ENCODE results near the gene MYOM3.

Gene MYOM3

GRCh38 chr1:24104854-24105253, 7.1 kb downstream of the MYOM3 start:
- H2AFZ ChIP-seq (ENCODE audit: low read depth, low read length), result no peak overlapping the region
- no peak overlapping the region for H2AK5ac ChIP-seq (ENCODE audit: low read length, severe bottlenecking)
- H2BK120ac ChIP-seq (ENCODE audit: low read depth, low read length), result no peak overlapping the region
- H3K18ac ChIP-seq (ENCODE audit: low read depth in 1 of 2, low read length in 2 of 2), result no peak overlapping the region
- WGBS, result 81% methylated on average over 7 of the region's 7 CpGs
- no peak overlapping the region for H3K4me2 ChIP-seq (ENCODE audit: low read length, poor library complexity, severe bottlenecking)
- H3K9me3 ChIP-seq (ENCODE audit: control insufficient read depth, low read length), result no peaks in the 10 kb centered on the region
- no peak overlapping the region for H4K91ac ChIP-seq (ENCODE audit: low read length)
- H2BK12ac ChIP-seq (ENCODE audit: low read length in 2 of 2), result peak overlapping the region in 1 of 2 experiments; percentile 15
- no peaks in the 10 kb centered on the region for H3K36me3 ChIP-seq (ENCODE audit: control insufficient read depth in 1 of 2, insufficient read depth in 2 of 2, low read depth in 1 of 2, low read length in 2 of 2)
- no peaks in the 10 kb centered on the region for H3K79me1 ChIP-seq (replicated peaks; ENCODE audit: low read length, poor library complexity, severe bottlenecking)
- no peak overlapping the region for H2BK5ac ChIP-seq (ENCODE audit: low read depth, low read length, poor library complexity, severe bottlenecking)
- no peak overlapping the region for H3K9ac ChIP-seq (ENCODE audit: low read length)
- H3K23ac ChIP-seq (ENCODE audit: low read length in 2 of 2), result no peak overlapping the region
- no peak overlapping the region for H2BK15ac ChIP-seq (ENCODE audit: low read depth, poor library complexity, severe bottlenecking)
- H3K27ac ChIP-seq (ENCODE audit: low read length, poor library complexity, severe bottlenecking), result no peak overlapping the region
- no peaks in the 10 kb centered on the region for H3K27me3 ChIP-seq (ENCODE audit: control insufficient read depth in 1 of 2, insufficient read depth in 1 of 2, low read length in 2 of 2)
- DNase-seq, result no peak
- H3K14ac ChIP-seq (ENCODE audit: low read length in 2 of 2), result no peak overlapping the region
- peaks cover 36% of the 10 kb centered on the region for H3K4me1 ChIP-seq (ENCODE audit: control insufficient read depth, insufficient read depth, low read depth, low read length)
- H3K4ac ChIP-seq (ENCODE audit: low read depth in 1 of 2, low read length in 2 of 2), result no peak overlapping the region
- H4K8ac ChIP-seq (ENCODE audit: low read length), result no peak overlapping the region
- no peak overlapping the region for H3K4me3 ChIP-seq (ENCODE audit: insufficient read depth in 1 of 2, low read depth in 1 of 2, low read length in 2 of 2)

DNA sequence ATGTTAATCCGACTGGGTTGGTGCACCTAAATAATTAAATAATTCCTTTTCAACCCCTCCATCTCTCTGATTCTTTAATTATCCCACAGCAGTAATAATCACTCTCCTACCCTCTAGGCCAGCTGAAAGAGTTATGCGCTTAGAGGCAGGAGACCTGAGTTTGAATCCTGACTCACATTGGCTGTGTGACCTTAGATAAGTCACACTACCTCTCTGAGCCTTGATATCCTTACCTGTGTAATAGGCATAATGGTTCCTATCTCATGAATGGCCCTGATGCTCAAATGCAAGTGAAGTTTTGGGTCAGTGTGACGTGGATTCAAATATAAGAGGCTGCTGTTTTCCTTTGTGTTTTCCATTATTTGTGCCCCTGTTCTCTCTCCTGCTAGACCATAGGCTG, 8.1 kb downstream of the MYOM3 start:
- H2BK12ac ChIP-seq (ENCODE audit: low read length in 2 of 2), result no peak overlapping the region
- peaks cover 0 to 4% of the 10 kb centered on the region in 2 experiments for H3K27me3 ChIP-seq (ENCODE audit: control insufficient read depth in 1 of 2, insufficient read depth in 1 of 2, low read length in 2 of 2)
- no peak overlapping the region for H3K4me3 ChIP-seq (ENCODE audit: insufficient read depth in 1 of 2, low read depth in 1 of 2, low read length in 2 of 2)
- H3K4ac ChIP-seq (ENCODE audit: low read depth in 1 of 2, low read length in 2 of 2), result no peak overlapping the region
- H3K4me2 ChIP-seq (ENCODE audit: low read length, poor library complexity, severe bottlenecking), result no peak overlapping the region
- H2AK5ac ChIP-seq (ENCODE audit: low read length, severe bottlenecking), result no peak overlapping the region
- no peak overlapping the region for H2BK15ac ChIP-seq (ENCODE audit: low read depth, poor library complexity, severe bottlenecking)
- H3K27ac ChIP-seq (ENCODE audit: low read length, poor library complexity, severe bottlenecking), result no peak overlapping the region
- no peak overlapping the region for H2AFZ ChIP-seq (ENCODE audit: low read depth, low read length)
- no peak overlapping the region for H2BK5ac ChIP-seq (ENCODE audit: low read depth, low read length, poor library complexity, severe bottlenecking)
- WGBS, result 94% methylated on average over 3 of the region's 3 CpGs
- no peak overlapping the region for H4K91ac ChIP-seq (ENCODE audit: low read length)
- H3K79me1 ChIP-seq (replicated peaks; ENCODE audit: low read length, poor library complexity, severe bottlenecking), result no peaks in the 10 kb centered on the region
- no peak overlapping the region for H4K8ac ChIP-seq (ENCODE audit: low read length)
- no peak overlapping the region for H2BK120ac ChIP-seq (ENCODE audit: low read depth, low read length)
- H3K9ac ChIP-seq (ENCODE audit: low read length), result no peak overlapping the region
- H3K18ac ChIP-seq (ENCODE audit: low read depth in 1 of 2, low read length in 2 of 2), result no peak overlapping the region
- H3K9me3 ChIP-seq (ENCODE audit: control insufficient read depth, low read length), result no peaks in the 10 kb centered on the region
- H3K4me1 ChIP-seq (ENCODE audit: control insufficient read depth, insufficient read depth, low read depth, low read length), result peaks cover 41% of the 10 kb centered on the region
- no peak overlapping the region for H3K23ac ChIP-seq (ENCODE audit: low read length in 2 of 2)
- H3K14ac ChIP-seq (ENCODE audit: low read length in 2 of 2), result no peak overlapping the region
- DNase-seq, result no peak
- no peaks in the 10 kb centered on the region for H3K36me3 ChIP-seq (ENCODE audit: control insufficient read depth in 1 of 2, insufficient read depth in 2 of 2, low read depth in 1 of 2, low read length in 2 of 2)

DNA sequence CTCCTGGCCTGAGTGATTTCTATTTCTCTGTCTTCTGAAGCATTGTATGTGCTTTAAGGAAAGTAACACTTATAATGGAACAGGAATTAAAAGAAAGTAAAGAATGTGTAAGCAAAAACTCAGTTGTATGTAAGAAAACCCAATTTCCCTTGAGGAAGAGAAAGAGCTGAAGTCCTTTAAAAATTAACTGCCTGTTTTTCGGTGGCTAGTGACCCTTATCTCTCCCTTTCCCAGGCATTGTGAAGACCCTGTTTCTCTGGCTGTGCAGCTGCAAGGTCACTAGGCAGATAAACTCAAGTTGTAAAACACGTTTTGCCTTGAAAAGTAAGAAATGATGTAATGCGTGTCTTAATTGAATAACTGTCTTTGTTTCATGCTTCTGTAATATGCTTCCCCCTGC, 8.5 kb downstream of the MYOM3 start:
- no peak overlapping the region for H3K18ac ChIP-seq (ENCODE audit: low read depth in 1 of 2, low read length in 2 of 2)
- H3K9ac ChIP-seq (ENCODE audit: low read length), result no peak overlapping the region
- no peak overlapping the region for H2BK15ac ChIP-seq (ENCODE audit: low read depth, poor library complexity, severe bottlenecking)
- no peak for DNase-seq
- H4K8ac ChIP-seq (ENCODE audit: low read length), result no peak overlapping the region
- H3K14ac ChIP-seq (ENCODE audit: low read length in 2 of 2), result no peak overlapping the region
- H3K27ac ChIP-seq (ENCODE audit: low read length, poor library complexity, severe bottlenecking), result peak overlapping the region; percentile 13
- no peak overlapping the region for H4K91ac ChIP-seq (ENCODE audit: low read length)
- peaks cover 38% of the 10 kb centered on the region for H3K4me1 ChIP-seq (ENCODE audit: control insufficient read depth, insufficient read depth, low read depth, low read length)
- H3K36me3 ChIP-seq (ENCODE audit: control insufficient read depth in 1 of 2, insufficient read depth in 2 of 2, low read depth in 1 of 2, low read length in 2 of 2), result no peaks in the 10 kb centered on the region
- H2AFZ ChIP-seq (ENCODE audit: low read depth, low read length), result no peak overlapping the region
- H3K4me2 ChIP-seq (ENCODE audit: low read length, poor library complexity, severe bottlenecking), result no peak overlapping the region
- no peak overlapping the region for H3K4ac ChIP-seq (ENCODE audit: low read depth in 1 of 2, low read length in 2 of 2)
- no peak overlapping the region for H2BK5ac ChIP-seq (ENCODE audit: low read depth, low read length, poor library complexity, severe bottlenecking)
- 48% methylated on average over 3 of the region's 3 CpGs for WGBS
- no peak overlapping the region for H2BK12ac ChIP-seq (ENCODE audit: low read length in 2 of 2)
- H3K79me1 ChIP-seq (replicated peaks; ENCODE audit: low read length, poor library complexity, severe bottlenecking), result no peaks in the 10 kb centered on the region
- no peak overlapping the region for H3K4me3 ChIP-seq (ENCODE audit: insufficient read depth in 1 of 2, low read depth in 1 of 2, low read length in 2 of 2)
- no peak overlapping the region for H3K23ac ChIP-seq (ENCODE audit: low read length in 2 of 2)
- H3K27me3 ChIP-seq (ENCODE audit: control insufficient read depth in 1 of 2, insufficient read depth in 1 of 2, low read length in 2 of 2), result peaks cover 0 to 5% of the 10 kb centered on the region in 2 experiments
- no peak overlapping the region for H2AK5ac ChIP-seq (ENCODE audit: low read length, severe bottlenecking)
- no peaks in the 10 kb centered on the region for H3K9me3 ChIP-seq (ENCODE audit: control insufficient read depth, low read length)
- H2BK120ac ChIP-seq (ENCODE audit: low read depth, low read length), result no peak overlapping the region

- 90% methylated on average over 8 of the region's 8 CpGs for WGBS
- no peak overlapping the region for H2AFZ ChIP-seq (ENCODE audit: low read depth, low read length)
- no peak overlapping the region for H3K23ac ChIP-seq (ENCODE audit: low read length in 2 of 2)
- no peaks in the 10 kb centered on the region for H3K36me3 ChIP-seq (ENCODE audit: control insufficient read depth in 1 of 2, insufficient read depth in 2 of 2, low read depth in 1 of 2, low read length in 2 of 2)
- H2BK12ac ChIP-seq (ENCODE audit: low read length in 2 of 2), result no peak overlapping the region
- H3K4me3 ChIP-seq (ENCODE audit: insufficient read depth in 1 of 2, low read depth in 1 of 2, low read length in 2 of 2), result no peak overlapping the region
- no peaks in the 10 kb centered on the region for H3K79me1 ChIP-seq (replicated peaks; ENCODE audit: low read length, poor library complexity, severe bottlenecking)
- no peak for DNase-seq
- H2BK5ac ChIP-seq (ENCODE audit: low read depth, low read length, poor library complexity, severe bottlenecking), result no peak overlapping the region
- no peak overlapping the region for H3K4ac ChIP-seq (ENCODE audit: low read depth in 1 of 2, low read length in 2 of 2)
- peak overlapping the region; percentile 13 for H3K27ac ChIP-seq (ENCODE audit: low read length, poor library complexity, severe bottlenecking)
- no peak overlapping the region for H4K91ac ChIP-seq (ENCODE audit: low read length)
- H2BK15ac ChIP-seq (ENCODE audit: low read depth, poor library complexity, severe bottlenecking), result no peak overlapping the region
- no peak overlapping the region for H2AK5ac ChIP-seq (ENCODE audit: low read length, severe bottlenecking)
- H4K8ac ChIP-seq (ENCODE audit: low read length), result no peak overlapping the region
- no peak overlapping the region for H2BK120ac ChIP-seq (ENCODE audit: low read depth, low read length)
- H3K9ac ChIP-seq (ENCODE audit: low read length), result no peak overlapping the region
- peaks cover 0 to 9% of the 10 kb centered on the region in 2 experiments for H3K27me3 ChIP-seq (ENCODE audit: control insufficient read depth in 1 of 2, insufficient read depth in 1 of 2, low read length in 2 of 2)
- no peak overlapping the region for H3K18ac ChIP-seq (ENCODE audit: low read depth in 1 of 2, low read length in 2 of 2)
- no peak overlapping the region for H3K14ac ChIP-seq (ENCODE audit: low read length in 2 of 2)
- H3K9me3 ChIP-seq (ENCODE audit: control insufficient read depth, low read length), result no peaks in the 10 kb centered on the region
- H3K4me1 ChIP-seq (ENCODE audit: control insufficient read depth, insufficient read depth, low read depth, low read length), result peaks cover 34% of the 10 kb centered on the region
- H3K4me2 ChIP-seq (ENCODE audit: low read length, poor library complexity, severe bottlenecking), result no peak overlapping the region
Measured at GRCh38 chr1:24102961-24103360, 9.0 kb downstream of the MYOM3 start.
